ENCODE measurements around the gene PCGF5. TPM values are rescaled to one million over a fixed set of nuclear protein-coding genes. Genes with fewer than 3 reads are reported as not detected.
"Not testable (repeated sequence)": the region's sequence is repeated elsewhere in the genome, so short reads cannot be mapped to it uniquely, and the experiment has no call there.

Gene PCGF5
- total RNA-seq: 47.6 TPM
- long read RNA-seq, full-length matches to known transcripts: 22 of 40 reads
- long read RNA-seq, partial matches to known transcripts: 1 of 40 reads
- long read RNA-seq, other reads (novel, unspliced or antisense): 17 of 40 reads

DNA sequence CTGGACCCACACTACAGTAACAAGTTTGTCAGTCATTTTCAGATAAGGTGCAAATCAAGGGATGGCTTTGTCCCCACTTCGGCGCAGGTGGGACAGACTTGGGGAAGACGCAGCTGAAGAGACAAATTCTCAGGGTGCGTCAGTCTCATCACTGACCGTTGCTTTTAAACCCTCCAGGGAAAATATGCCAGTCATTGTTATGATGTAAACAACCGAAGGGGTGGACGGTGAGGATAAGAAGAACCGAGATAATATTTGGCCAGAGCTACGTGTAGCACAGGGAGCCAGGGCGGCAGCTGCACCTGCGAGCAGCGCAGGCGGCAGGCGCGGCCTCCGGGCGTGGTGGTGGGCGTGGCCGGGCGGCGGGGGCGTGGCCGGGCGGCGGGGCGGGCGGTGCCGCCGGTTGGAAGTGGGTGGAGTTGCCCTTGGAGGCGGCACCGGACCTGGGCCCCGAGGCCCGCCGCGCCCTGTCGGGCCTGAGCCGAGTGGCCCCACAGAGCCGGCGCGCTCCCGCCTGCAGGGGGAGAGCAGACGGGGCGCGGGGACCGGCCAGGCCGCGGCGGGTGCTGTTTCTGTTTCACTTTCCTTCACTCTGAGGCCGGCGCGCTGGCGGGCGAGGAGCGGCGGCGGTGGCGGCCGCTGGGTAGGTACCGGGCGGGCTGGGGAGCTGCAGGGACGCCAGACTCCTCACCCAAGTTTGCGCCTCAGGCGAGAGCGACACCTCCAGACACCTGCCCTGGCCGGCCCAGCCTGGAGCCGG is at the start of gene PCGF5:
Gene PCGF5, plus strand, starts transcription at position 470 of the 760 bp plus-strand sequence. CDS start 2,209 bp downstream, outside the sequence.
- H3K4me1 ChIP-seq: peaks cover 31% of the 10 kb centered on the region
- ATAC-seq: peak; percentile 100

DNA sequence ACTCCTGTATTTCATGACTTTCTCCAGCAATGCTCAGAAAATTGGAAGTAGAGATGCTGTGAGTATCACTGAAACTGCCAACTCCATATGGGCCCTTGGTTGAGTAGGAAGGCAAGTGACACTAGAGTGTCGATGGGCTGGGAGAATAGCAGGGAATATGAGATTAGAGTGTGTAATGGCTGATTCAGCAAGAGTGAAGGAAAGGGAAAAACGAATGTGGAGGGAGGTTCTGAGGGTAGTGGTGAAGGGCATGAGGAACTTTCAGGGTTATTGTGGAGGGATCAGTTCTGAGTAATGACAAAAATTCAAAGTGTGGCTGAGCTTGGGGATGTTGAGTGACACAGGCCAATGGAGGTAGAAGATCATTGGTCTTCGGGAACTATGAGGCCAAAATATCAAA is 49.0 kb upstream of the PCGF5 start:
- no peak for TF ChIP-seq CTCF (IDR thresholded peaks at IDR 0.05)
- no peaks in the 10 kb centered on the region for H3K9me3 ChIP-seq
- H3K27me3 ChIP-seq (ENCODE audit: low read depth): no peaks in the 10 kb centered on the region
- DNase-seq (no peak), ATAC-seq (no peak)
- H3K4me3 ChIP-seq: no peak overlapping the region
- H3K4me1 ChIP-seq: no peaks in the 10 kb centered on the region
- H3K27ac ChIP-seq: no peak overlapping the region
- intact Hi-C loops (cut with DNase I): no loop called here
- H3K36me3 ChIP-seq: no peaks in the 10 kb centered on the region

More for the DNA sequence above, at the start of gene PCGF5:
- Histone ChIP-seq H3K27me3 (ENCODE audit: low read depth) (no peaks in the 10 kb centered on the region), H3K9me3 (no peaks in the 10 kb centered on the region), H3K4me3 (peak within 1 kb of the TSS; percentile 86), H3K36me3 (no peaks in the 10 kb centered on the region), H3K27ac (peak within 1 kb of the TSS; percentile 96)
- peak; percentile 96 for DNase-seq
- TF ChIP-seq CTCF (IDR thresholded peaks at IDR 0.05): peak; percentile 15
- intact Hi-C loops (cut with DNase I): no loop called here

DNA sequence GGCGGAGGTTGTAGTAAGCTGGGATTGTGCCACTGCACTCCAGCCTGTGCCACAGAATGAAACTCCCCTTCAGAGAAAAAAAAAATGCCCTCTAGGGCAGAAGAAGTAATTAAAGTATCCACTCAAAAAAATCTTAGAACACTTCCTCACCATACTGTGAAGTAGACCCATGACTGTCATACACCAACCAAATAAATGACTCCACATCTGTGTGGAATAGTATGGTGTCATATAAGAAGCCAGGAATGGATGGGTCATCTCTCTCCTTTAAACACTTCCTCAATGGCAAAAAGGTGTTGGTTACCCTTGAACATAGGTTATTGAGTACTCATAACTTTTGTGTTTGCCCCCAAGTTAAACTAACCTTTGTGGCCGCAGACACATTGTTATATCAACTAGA is 48.1 kb upstream of the PCGF5 start:
- DNase-seq (no peak), ATAC-seq (no peak)
- TF ChIP-seq CTCF (IDR thresholded peaks at IDR 0.05): no peak
- Histone ChIP-seq H3K4me3 (no peak overlapping the region), H3K9me3 (no peaks in the 10 kb centered on the region), H3K4me1 (no peaks in the 10 kb centered on the region), H3K36me3 (no peaks in the 10 kb centered on the region), H3K27me3 (ENCODE audit: low read depth) (no peaks in the 10 kb centered on the region), H3K27ac (no peak overlapping the region)
- intact Hi-C loops (cut with DNase I): no loop called here

- no peak overlapping the region for H3K4me3 ChIP-seq
- no peaks in the 10 kb centered on the region for H3K27me3 ChIP-seq (ENCODE audit: low read depth)
- no peaks in the 10 kb centered on the region for H3K36me3 ChIP-seq
- DNase-seq: no peak
- TF ChIP-seq CTCF (IDR thresholded peaks at IDR 0.05): no peak
- ATAC-seq: peak; percentile 57 to 71
- intact Hi-C loops (cut with DNase I): no loop called here
- H3K4me1 ChIP-seq: peaks cover 7% of the 10 kb centered on the region
- peaks cover 4% of the 10 kb centered on the region for H3K9me3 ChIP-seq
- H3K27ac ChIP-seq: peak overlapping the region; percentile 26
Measured at GRCh38 chr10:91185239-91185875, 35.1 kb upstream of the PCGF5 start.

DNA sequence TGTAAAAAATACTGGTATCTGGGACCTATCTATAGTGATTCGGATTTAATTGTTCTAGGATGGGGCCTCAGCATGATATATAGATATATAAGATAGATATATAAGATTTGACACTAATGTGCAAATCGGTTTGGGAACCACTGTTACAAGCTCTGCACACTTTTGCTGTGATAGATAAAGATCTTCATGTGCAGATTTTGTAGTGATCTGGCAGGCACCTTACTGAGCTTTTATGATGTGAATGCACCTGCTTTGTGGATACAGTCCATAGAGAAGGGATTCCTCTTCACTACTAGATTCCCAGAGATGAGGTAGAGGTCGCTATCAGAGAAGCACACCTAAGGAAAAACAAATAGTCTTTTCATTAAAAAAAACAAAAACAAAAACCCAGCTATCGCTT is 33.3 kb upstream of the PCGF5 start:
- ATAC-seq: no peak
- DNase-seq: no peak
- intact Hi-C loops (cut with DNase I): no loop called here
- H3K4me3 ChIP-seq: no peak overlapping the region
- H3K4me1 ChIP-seq: peaks cover 19% of the 10 kb centered on the region
- no peak overlapping the region for H3K27ac ChIP-seq
- no peaks in the 10 kb centered on the region for H3K36me3 ChIP-seq
- H3K27me3 ChIP-seq (ENCODE audit: low read depth): no peaks in the 10 kb centered on the region
- no peak for TF ChIP-seq CTCF (IDR thresholded peaks at IDR 0.05)
- H3K9me3 ChIP-seq: no peaks in the 10 kb centered on the region

DNA sequence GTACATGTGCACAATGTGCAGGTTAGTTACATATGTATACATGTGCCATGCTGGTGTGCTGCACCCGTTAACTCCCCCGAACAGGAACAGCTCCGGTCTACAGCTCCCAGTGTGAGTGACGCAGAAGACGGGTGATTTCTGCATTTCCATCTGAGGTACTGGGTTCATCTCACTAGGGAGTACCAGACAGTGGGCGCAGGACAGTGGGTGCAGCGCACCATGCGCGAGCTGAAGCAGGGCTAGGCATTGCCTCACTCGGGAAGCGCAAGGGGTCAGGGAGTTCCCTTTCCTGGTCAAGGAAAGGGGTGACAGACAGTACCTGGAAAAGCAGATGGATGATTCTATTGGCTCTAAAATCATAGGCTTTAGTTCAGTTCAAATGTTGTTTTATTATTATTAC is 32.5 kb upstream of the PCGF5 start:
- H3K27ac ChIP-seq; H3K36me3 ChIP-seq; DNase-seq; ATAC-seq; intact Hi-C loops (cut with DNase I); H3K4me3 ChIP-seq; H3K9me3 ChIP-seq; H3K27me3 ChIP-seq (ENCODE audit: low read depth): not testable (repeated sequence)
- peaks cover 19% of the 10 kb centered on the region for H3K4me1 ChIP-seq
